HG03196 (cell line): ENCODE measurements around the gene ZFP69B.

Experiments used
- ATAC-seq: cut with Tn5 transposase; IDR thresholded peaks from one replicate; pipeline ENCODE4 v1.9.1; 2021; ENCODE audit not compliant: unreplicated experiment

ZFP69B gene

DNA sequence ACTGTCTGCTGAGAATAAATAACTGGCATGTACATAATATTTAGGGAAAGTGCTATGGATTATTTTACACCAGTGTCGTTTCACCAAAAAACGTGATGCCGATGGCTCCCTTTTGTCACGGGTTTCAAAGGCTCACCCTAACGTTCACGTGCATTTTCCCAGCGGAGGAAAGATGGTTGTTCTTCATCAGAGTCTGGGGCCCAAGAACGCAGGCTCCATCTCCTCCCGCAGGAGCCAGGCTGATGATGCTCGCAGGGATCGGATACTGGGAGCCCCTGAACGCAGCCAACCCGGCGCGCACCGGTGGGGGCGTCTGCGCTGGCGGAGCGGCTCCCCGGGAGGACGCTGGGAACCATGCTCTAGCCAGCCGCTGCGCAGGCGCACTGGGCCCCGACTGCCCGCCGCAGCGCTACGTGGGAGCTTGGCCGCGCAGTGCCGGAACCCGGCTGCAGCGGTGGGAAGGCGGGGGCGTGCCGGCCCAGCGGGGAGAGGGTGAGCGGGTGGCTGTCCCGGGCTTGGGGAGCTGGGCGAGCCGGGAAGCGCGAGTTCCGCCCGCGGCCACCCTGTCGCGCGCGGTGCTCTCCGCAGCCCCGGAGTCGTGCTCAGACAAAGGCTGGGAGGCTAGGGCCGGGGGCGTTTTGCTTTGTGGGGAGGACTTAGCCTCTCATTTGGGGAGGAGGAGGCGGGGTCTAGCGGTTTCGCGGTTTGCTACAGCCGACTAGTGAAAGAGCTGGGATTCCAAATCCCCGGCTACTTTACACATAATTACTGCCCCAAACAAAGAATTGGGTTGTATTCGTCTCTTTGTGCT, at the start of gene ZFP69B:
ZFP69B (plus strand) TSS at position 793 of the 811 bp plus-strand sequence. CDS start 486 bp downstream, outside the sequence.
- peak; percentile 85 for ATAC-seq

DNA sequence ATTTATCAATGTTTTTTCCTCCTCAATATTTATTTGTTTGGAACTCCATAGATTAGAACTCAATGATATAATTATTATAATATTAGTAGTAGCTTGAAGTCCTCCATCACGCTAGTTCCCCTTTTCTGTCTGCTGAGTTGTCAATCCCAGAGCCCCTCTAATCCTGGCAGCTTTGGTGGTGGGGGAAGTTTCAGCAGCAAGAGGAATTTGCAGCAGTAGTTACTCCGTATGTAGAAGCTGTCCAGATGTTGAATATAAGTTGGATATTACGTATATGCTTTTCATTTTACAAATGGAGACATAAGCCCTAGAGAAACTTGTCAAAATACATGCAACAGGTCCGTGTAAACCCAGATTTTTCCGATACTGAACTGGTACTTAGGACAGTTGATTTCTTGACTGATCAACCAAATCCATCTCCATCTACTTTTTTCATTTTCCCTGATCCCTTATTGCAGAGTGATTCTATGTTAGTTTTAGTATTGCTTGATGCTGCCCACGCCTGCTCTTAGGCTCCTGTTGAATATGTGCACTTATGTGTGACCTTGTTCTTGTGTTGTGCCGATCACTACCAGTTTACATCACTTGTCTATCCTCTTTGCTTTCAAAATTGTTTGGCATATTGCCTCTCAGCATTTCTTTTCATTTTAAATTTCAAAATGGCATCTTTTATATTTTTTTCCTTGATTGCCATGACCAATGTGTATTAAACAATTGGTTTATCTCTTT, 48.6 kb upstream of the ZFP69B start:
- no peak for ATAC-seq

GRCh38 chr1:40404670-40405462, 45.4 kb upstream of the ZFP69B start:
- ATAC-seq: no peak

DNA sequence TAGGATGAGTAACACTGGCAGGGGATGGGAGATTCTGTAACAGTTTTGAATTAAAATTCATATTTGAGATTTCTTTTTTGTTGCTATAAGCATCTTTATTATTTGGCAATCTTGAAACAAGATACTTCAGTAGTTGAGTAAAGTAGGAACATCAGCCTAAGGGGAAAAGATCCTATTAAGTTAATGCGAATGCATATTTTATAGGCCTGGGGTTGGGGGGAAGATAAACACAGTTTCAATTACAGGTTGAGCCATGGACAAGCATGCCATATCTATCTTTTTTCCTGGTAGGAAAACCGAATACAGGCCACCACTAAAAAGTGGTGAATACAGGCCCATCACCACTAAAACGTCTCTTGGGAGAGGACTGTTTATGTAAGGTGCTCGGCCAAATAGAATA, 44.5 kb upstream of the ZFP69B start:
- ATAC-seq: no peak

DNA sequence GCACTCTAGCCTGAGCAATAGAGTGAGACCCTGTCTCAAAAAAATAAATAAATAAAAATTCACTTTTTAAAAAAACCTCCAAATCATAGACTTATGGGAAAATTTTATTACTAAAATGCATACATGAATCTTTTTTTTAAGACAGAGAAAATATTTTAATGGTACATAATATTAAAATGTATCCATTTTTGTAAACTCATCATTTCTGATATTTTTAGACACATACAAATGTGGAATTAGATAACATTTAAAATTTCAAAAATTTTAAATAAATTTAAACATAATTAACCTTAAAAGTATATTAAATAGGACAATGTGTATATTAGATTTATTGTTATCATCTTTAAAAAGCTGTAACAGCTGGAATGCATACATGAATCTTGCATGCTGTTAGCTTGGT, 42.8 kb upstream of the ZFP69B start:
- no peak for ATAC-seq

DNA sequence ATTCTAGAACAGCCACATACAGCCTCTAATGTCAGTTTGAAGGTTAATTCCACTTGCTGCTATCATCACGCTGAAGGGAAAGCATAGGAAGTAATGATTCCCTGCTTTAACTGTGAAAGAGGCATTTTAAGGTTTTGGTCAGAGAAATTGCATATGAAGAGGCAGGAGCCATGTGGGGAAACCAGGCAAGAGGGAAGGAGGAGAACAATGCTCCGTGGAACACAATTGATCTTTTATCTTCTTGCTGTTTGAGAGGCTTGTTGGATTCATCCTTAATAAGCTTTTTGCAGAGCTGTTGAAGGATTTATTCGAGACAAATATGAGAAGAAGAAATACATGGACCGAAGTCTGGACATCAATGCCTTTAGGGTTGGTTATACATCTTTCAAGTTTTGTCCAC, 40.8 kb upstream of the ZFP69B start:
- ATAC-seq: no peak

- ATAC-seq: no peak
These were observed 39.0 kb upstream of the ZFP69B start for GRCh38 chr1:40411294-40411693.

- no peak for ATAC-seq
These were observed 38.4 kb upstream of the ZFP69B start for GRCh38 chr1:40411843-40412242.

DNA sequence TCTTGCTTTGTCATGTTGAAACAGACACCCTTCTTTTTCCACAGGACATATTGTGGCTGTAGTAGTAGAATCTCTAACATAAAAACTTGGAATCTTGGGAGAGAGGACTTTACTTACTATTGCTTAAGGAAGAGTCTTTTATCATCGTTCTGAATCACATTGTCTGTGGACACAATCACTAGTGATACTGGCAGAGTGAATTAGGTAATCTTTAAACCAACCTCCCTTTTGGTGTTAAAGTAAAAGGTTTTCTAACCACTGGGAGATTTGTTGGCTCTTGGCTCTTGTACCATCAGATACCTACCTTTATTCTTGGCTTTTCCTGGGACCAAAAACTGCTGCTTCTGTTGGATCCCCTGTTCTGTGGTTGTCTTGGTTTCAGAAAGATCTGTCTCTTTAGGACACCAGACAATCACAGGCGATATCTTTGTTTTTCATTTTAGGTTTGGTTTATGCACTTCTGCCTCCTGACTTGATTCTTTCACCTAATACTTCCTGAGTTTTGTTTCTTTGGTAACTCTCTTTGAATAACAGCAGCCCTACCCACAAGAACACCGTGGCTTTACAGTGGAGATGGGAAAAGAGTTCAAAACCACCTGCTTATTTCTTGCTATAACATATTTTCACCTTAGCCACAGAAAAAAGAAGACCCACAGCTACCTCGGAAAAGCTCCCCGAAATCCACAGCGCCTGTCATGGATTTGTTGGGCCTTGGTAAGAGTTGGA, 36.6 kb upstream of the ZFP69B start:
- ATAC-seq: no peak

DNA sequence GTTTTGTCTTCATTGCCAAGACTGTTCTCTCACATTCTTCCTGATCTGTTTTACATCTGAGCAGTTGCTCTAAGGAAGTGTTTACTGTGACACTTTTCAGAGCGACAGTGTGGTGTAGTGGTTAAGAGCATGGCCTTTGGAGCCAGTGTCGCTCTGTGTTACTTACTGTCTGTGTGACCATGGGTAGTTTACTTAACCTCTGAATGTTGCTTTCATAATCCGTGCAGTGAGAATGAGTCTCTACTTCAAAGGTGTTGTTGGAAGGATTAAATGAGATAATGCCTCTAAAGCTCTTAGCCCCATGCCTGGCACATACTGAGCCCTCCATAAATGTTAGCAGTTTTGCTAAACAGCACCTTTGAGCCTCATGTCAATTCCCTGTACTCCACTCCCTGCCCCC, 35.9 kb upstream of the ZFP69B start:
- no peak for ATAC-seq

GRCh38 chr1:40416709-40417108, 33.6 kb upstream of the ZFP69B start:
- no peak for ATAC-seq

DNA sequence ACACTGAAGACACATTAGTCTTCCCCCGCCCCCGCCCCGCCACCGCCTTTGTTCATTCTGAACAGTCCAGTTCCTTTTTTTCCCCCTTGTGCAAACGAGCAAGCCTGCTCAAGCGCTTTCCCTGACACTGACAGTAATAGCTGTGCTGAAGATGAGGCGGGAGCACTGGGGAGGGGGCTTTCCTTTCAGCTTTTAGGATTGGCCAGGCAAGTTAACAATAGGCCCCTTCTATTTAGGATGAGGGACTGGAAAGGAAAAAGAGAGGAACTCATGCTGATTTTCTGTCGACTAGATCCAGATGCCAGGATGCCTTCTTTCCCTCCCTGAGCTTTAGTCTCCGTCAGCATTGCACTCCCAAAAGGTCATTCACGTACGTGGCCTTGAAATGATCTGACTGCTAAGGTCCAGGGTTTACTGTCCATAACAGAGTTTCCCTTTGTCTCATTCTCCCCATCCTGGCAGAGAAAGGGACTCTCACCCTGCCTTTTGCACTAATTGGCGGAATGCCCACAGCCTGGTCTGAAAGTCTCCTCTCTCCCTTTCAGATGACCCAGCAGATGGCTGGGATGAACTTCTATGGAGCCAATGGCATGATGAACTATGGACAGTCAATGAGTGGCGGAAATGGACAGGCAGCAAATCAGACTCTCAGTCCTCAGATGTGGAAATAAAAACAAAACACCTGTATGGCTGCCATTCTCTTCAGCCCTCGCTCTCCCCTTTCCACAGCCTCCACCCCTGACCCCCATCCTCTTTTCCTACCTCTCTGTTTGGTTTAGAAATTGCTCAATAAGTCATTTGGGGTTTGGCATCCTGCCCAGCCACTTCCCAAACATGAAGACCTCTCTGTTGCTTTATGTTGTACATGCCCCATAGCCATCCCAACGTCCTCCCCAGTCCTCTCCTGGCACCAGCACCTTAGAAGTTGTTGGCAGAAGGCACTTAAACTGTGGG, 28.6 kb upstream of the ZFP69B start:
- ATAC-seq: no peak

DNA sequence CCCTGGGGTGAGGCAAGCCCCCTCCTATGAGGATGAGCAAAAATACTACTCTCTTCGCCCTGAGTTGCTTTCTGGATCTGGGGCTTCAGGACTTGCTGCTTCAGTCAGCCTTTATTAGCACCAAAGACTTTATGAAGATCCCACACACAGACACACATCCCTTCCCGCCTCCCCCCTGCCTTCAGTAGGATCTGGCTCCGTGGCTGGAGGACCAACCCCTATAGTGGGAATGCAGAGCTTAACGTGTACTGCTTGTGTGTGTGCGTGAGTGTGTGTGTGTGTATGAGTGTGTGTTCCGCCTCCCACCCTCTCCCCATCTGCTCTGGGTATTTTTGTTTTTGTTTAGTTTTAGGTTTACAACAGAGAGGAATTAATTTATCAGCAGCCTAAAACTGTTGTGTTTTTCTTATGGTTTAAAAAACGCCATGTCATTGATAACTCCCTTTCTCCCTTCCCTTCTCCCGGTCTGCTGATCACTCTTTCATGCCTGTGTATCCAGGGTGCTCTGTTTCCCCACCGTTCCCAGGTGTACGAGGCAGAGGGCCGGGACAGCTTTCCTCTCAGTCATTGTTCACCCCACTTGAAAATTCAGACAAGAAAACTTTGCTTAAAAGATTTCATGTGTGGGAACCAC, 27.5 kb upstream of the ZFP69B start:
- ATAC-seq: no peak

- ATAC-seq: no peak
These were observed 27.0 kb upstream of the ZFP69B start for GRCh38 chr1:40423264-40423642.

- no peak for ATAC-seq
These were observed 26.2 kb upstream of the ZFP69B start for GRCh38 chr1:40423951-40424618.

GRCh38 chr1:40425198-40425597, 25.1 kb upstream of the ZFP69B start:
- ATAC-seq: no peak

DNA sequence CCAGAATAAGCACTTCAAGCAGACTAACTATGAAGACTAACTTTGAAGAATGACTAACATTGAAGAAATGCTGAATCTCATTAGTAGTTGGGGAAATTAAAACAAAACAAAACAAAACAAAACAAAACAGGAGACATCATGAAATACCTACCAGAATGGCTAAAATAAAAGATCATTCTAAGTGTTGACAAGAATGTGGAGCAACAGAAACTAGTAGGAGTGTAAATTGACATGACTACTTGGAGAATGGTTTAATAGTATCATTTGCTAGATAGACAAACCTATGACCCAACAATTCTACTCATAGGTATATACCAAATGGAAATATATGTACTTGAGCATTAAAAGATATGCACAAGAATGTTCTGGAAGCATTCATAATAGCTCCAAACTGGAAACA, 18.9 kb upstream of the ZFP69B start:
- no peak for ATAC-seq

- ATAC-seq: no peak
These were observed 17.5 kb upstream of the ZFP69B start for GRCh38 chr1:40432644-40433390.
